K562 (cell line): Measurements from ENCODE around the gene TCIRG1. TPM values are rescaled to one million over a fixed set of nuclear protein-coding genes. Genes with fewer than 3 reads are reported as not detected.

Experiments
- CBFB ChIP-seq: sonication (generic); formaldehyde crosslinking; IDR thresholded peaks from 2 replicates; pipeline ENCODE4 v1.4.0; 2020; ENCODE audit warnings: mild to moderate bottlenecking, missing genetic modification reagents
- FOXK1 ChIP-seq: sonication (generic); formaldehyde crosslinking; IDR thresholded peaks from 2 replicates; pipeline ENCODE4 v1.8.0; 2022; ENCODE audit warnings: missing genetic modification reagents, mild to moderate bottlenecking, borderline replicate concordance
- HOXB6 ChIP-seq: fragments of 250-450 bp; sonication (Bioruptor Pico); IDR thresholded peaks from 2 replicates; pipeline ENCODE4 v1.5.1; 2022; ENCODE audit warnings: mild to moderate bottlenecking, borderline replicate concordance
- RBM34 ChIP-seq: fragments of 200-400 bp; formaldehyde crosslinking; IDR thresholded peaks from 2 replicates; pipeline ENCODE4 v1.6.1; 2018; ENCODE audit warnings: low read length, borderline replicate concordance; ENCODE audit not compliant: insufficient read depth
- RBM39 ChIP-seq: fragments of 200-400 bp; formaldehyde crosslinking; optimal IDR thresholded peaks from 2 replicates; pipeline ENCODE3; 2018; ENCODE audit warnings: low read depth, low read length
- ZFX ChIP-seq: sonication (generic); formaldehyde crosslinking; IDR thresholded peaks from 2 replicates; pipeline ENCODE4 v1.8.0; 2022; ENCODE audit warnings: mild to moderate bottlenecking, missing genetic modification reagents, moderate library complexity
- ZNF408 ChIP-seq: fragments of 250-450 bp; sonication (Bioruptor Pico); IDR thresholded peaks from 2 replicates; pipeline ENCODE4 v1.4.0; 2020; ENCODE audit warnings: low read depth, mild to moderate bottlenecking, moderate library complexity
- ZNF644 ChIP-seq: fragments of 200-800 bp; sonication (Bioruptor generic); IDR thresholded peaks from 2 replicates; pipeline ENCODE4 v1.6.1; 2016; ENCODE audit warnings: low read depth, missing genetic modification characterization, missing compliant biosample characterization
- polyA plus RNA-seq, 8 experiments: library from polyadenylated mRNA; depleted of rRNA in 4 of 8; stranded (reverse) in 5 of 8; unstranded in 3 of 8; fragments of >200 nt; fragmentation: Nextera tagmentation in 2 of 8; fragmentation: Illumina TruSeq in 1 of 8; extraction: Ambion mirVana in 2 of 8; extraction: Trizol in 1 of 8; gene quantifications; 2 replicates each; pipeline versions ENCODE4 v1.2.1 to v1.2.3, GENCODE V29; 2011 to 2014; ENCODE audit warnings: inconsistent platforms in 1 of 8, missing spikeins in 1 of 8
- total RNA-seq, 7 experiments: library from RNA; depleted of rRNA in 6 of 7; stranded (reverse); fragments of >200 nt in 6 of 7; fragmentation: Illumina TruSeq in 2 of 7; extraction: Trizol in 2 of 7; gene quantifications; 2 replicates each; pipeline versions ENCODE4 v1.2.1 to v1.2.3, GENCODE V29; 2011 to 2021; ENCODE audit warnings: low replicate concordance in 1 of 7
- TF ChIP-seq, protein P1 (sequence below): sonication (generic); formaldehyde crosslinking; IDR thresholded peaks from 2 replicates; pipeline ENCODE4 v1.8.1; 2023; ENCODE audit warnings: mild to moderate bottlenecking, missing genetic modification reagents, moderate library complexity
- TF ChIP-seq, protein P2 (sequence below): fragments of 450-650 bp; IDR thresholded peaks from 2 replicates; pipeline ENCODE4 v1.6.1; 2016; ENCODE audit warnings: mild to moderate bottlenecking, moderate library complexity
- TF ChIP-seq, protein P3 (sequence below): fragments of 250-450 bp; sonication (Bioruptor Pico); IDR thresholded peaks from 2 replicates; pipeline ENCODE4 v1.4.0; 2020
- TF ChIP-seq, protein P4 (sequence below): sonication (generic); formaldehyde crosslinking; IDR thresholded peaks from 2 replicates; pipeline ENCODE4 v1.8.0; 2022; ENCODE audit warnings: missing genetic modification reagents, mild to moderate bottlenecking, moderate library complexity, borderline replicate concordance

TCIRG1 gene
- total and polyA plus RNA-seq, 9 of the 15 experiments (the other 6 are each of a cell fraction or from before 2014, with no cell fraction given), result 0.49 to 143 (median 24.4) TPM

DNA sequence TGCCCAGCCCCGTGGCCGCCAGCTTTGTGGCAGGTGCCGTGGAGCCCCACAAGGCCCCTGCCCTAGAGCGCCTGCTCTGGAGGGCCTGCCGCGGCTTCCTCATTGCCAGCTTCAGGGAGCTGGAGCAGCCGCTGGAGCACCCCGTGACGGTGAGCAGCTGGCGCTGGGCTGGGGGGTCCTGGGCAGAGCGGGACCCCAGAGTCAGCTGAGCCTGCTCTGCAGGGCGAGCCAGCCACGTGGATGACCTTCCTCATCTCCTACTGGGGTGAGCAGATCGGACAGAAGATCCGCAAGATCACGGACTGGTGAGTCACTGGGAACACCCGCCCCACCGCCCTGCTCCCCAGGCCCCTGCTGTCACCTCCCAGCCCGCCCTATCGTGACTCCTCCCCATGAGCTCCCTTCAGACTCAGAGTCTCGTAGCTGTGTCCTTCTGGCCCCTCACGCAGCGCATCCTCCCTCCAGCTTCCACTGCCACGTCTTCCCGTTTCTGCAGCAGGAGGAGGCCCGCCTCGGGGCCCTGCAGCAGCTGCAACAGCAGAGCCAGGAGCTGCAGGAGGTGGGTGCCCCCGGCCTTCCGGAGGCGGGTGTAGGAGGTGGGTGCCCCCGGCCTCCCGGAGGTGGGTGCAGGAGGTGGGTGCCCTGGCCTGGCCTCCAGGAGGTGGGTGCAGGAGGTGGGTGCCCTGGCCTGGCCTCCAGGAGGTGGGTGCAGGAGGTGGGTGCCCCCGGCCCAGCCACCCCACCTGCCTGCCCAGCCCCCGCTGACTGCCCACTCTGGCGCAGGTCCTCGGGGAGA lies 4.7 kb downstream of the TCIRG1 start (continued):
- TF ChIP-seq CBFB (CRISPR knock-in tag) (no peak), ZNF408 (CRISPR knock-in tag) (no peak), ZNF644 (tag) (no peak), RBM34 (no peak), RBM39 (no peak), HOXB6 (CRISPR knock-in tag) (no peak), ZFX (CRISPR knock-in tag) (peak; percentile 87), FOXK1 (CRISPR knock-in tag) (no peak)
- TF ChIP-seq, protein P1, sequence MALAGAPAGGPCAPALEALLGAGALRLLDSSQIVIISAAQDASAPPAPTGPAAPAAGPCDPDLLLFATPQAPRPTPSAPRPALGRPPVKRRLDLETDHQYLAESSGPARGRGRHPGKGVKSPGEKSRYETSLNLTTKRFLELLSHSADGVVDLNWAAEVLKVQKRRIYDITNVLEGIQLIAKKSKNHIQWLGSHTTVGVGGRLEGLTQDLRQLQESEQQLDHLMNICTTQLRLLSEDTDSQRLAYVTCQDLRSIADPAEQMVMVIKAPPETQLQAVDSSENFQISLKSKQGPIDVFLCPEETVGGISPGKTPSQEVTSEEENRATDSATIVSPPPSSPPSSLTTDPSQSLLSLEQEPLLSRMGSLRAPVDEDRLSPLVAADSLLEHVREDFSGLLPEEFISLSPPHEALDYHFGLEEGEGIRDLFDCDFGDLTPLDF, result no peak
- TF ChIP-seq, protein P2, sequence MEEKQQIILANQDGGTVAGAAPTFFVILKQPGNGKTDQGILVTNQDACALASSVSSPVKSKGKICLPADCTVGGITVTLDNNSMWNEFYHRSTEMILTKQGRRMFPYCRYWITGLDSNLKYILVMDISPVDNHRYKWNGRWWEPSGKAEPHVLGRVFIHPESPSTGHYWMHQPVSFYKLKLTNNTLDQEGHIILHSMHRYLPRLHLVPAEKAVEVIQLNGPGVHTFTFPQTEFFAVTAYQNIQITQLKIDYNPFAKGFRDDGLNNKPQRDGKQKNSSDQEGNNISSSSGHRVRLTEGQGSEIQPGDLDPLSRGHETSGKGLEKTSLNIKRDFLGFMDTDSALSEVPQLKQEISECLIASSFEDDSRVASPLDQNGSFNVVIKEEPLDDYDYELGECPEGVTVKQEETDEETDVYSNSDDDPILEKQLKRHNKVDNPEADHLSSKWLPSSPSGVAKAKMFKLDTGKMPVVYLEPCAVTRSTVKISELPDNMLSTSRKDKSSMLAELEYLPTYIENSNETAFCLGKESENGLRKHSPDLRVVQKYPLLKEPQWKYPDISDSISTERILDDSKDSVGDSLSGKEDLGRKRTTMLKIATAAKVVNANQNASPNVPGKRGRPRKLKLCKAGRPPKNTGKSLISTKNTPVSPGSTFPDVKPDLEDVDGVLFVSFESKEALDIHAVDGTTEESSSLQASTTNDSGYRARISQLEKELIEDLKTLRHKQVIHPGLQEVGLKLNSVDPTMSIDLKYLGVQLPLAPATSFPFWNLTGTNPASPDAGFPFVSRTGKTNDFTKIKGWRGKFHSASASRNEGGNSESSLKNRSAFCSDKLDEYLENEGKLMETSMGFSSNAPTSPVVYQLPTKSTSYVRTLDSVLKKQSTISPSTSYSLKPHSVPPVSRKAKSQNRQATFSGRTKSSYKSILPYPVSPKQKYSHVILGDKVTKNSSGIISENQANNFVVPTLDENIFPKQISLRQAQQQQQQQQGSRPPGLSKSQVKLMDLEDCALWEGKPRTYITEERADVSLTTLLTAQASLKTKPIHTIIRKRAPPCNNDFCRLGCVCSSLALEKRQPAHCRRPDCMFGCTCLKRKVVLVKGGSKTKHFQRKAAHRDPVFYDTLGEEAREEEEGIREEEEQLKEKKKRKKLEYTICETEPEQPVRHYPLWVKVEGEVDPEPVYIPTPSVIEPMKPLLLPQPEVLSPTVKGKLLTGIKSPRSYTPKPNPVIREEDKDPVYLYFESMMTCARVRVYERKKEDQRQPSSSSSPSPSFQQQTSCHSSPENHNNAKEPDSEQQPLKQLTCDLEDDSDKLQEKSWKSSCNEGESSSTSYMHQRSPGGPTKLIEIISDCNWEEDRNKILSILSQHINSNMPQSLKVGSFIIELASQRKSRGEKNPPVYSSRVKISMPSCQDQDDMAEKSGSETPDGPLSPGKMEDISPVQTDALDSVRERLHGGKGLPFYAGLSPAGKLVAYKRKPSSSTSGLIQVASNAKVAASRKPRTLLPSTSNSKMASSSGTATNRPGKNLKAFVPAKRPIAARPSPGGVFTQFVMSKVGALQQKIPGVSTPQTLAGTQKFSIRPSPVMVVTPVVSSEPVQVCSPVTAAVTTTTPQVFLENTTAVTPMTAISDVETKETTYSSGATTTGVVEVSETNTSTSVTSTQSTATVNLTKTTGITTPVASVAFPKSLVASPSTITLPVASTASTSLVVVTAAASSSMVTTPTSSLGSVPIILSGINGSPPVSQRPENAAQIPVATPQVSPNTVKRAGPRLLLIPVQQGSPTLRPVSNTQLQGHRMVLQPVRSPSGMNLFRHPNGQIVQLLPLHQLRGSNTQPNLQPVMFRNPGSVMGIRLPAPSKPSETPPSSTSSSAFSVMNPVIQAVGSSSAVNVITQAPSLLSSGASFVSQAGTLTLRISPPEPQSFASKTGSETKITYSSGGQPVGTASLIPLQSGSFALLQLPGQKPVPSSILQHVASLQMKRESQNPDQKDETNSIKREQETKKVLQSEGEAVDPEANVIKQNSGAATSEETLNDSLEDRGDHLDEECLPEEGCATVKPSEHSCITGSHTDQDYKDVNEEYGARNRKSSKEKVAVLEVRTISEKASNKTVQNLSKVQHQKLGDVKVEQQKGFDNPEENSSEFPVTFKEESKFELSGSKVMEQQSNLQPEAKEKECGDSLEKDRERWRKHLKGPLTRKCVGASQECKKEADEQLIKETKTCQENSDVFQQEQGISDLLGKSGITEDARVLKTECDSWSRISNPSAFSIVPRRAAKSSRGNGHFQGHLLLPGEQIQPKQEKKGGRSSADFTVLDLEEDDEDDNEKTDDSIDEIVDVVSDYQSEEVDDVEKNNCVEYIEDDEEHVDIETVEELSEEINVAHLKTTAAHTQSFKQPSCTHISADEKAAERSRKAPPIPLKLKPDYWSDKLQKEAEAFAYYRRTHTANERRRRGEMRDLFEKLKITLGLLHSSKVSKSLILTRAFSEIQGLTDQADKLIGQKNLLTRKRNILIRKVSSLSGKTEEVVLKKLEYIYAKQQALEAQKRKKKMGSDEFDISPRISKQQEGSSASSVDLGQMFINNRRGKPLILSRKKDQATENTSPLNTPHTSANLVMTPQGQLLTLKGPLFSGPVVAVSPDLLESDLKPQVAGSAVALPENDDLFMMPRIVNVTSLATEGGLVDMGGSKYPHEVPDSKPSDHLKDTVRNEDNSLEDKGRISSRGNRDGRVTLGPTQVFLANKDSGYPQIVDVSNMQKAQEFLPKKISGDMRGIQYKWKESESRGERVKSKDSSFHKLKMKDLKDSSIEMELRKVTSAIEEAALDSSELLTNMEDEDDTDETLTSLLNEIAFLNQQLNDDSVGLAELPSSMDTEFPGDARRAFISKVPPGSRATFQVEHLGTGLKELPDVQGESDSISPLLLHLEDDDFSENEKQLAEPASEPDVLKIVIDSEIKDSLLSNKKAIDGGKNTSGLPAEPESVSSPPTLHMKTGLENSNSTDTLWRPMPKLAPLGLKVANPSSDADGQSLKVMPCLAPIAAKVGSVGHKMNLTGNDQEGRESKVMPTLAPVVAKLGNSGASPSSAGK, result no peak; the same call in none of the 2 replicates
- TF ChIP-seq, protein P3, sequence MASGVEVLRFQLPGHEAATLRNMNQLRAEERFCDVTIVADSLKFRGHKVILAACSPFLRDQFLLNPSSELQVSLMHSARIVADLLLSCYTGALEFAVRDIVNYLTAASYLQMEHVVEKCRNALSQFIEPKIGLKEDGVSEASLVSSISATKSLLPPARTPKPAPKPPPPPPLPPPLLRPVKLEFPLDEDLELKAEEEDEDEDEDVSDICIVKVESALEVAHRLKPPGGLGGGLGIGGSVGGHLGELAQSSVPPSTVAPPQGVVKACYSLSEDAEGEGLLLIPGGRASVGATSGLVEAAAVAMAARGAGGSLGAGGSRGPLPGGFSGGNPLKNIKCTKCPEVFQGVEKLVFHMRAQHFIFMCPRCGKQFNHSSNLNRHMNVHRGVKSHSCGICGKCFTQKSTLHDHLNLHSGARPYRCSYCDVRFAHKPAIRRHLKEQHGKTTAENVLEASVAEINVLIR (CRISPR knock-in tag), result no peak
- TF ChIP-seq, protein P4, sequence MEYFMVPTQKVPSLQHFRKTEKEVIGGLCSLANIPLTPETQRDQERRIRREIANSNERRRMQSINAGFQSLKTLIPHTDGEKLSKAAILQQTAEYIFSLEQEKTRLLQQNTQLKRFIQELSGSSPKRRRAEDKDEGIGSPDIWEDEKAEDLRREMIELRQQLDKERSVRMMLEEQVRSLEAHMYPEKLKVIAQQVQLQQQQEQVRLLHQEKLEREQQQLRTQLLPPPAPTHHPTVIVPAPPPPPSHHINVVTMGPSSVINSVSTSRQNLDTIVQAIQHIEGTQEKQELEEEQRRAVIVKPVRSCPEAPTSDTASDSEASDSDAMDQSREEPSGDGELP (CRISPR knock-in tag), result peak; percentile 90; the same call in 1 of the 2 replicates
